ENCODE data around the gene KRTAP4-5.

DNA sequence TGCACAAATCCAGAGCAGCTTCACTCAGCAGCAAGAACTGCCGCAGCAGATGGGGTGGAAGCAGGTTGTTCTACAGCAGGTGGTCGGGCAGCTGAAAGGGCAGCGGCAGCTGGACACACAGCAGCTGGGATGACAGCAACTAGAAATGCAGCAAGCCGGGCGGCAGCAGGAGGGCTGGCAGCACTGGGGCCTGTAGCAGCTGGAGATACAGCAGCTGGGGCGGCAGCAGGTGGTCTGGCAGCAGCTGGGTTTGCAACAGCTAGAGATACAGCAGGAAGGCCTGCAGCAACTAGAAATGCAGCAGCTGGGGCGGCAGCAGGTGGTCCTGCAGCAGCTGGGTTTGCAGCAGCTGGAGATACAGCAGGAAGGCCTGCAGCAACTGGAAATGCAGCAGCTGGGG is 17.9 kb upstream of the KRTAP4-5 start:
- TF ChIP-seq, protein P1, sequence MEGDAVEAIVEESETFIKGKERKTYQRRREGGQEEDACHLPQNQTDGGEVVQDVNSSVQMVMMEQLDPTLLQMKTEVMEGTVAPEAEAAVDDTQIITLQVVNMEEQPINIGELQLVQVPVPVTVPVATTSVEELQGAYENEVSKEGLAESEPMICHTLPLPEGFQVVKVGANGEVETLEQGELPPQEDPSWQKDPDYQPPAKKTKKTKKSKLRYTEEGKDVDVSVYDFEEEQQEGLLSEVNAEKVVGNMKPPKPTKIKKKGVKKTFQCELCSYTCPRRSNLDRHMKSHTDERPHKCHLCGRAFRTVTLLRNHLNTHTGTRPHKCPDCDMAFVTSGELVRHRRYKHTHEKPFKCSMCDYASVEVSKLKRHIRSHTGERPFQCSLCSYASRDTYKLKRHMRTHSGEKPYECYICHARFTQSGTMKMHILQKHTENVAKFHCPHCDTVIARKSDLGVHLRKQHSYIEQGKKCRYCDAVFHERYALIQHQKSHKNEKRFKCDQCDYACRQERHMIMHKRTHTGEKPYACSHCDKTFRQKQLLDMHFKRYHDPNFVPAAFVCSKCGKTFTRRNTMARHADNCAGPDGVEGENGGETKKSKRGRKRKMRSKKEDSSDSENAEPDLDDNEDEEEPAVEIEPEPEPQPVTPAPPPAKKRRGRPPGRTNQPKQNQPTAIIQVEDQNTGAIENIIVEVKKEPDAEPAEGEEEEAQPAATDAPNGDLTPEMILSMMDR (IDR thresholded peaks at IDR 0.05; ENCODE audit: insufficient read depth, low read length): no peak
- no peak for TF ChIP-seq POLR2AphosphoS5 (IDR thresholded peaks at IDR 0.05; ENCODE audit: low read depth)
